Activated effector memory CD4-positive, alpha-beta T cell treated with Interleukin-2 at 50 U/mL for 16 hours (primary cell): Measurements from ENCODE around the gene PDE8B.

Experiments
- DNase-seq: peaks from one replicate; pipeline ENCODE4 v3.0.0-alpha.2; 2020

Gene PDE8B

GRCh38 chr5:77232574-77233358 lies 22.3 kb downstream of the PDE8B start:
- no peak for DNase-seq

GRCh38 chr5:77235846-77236721 lies 25.6 kb downstream of the PDE8B start:
- DNase-seq = no peak

DNA sequence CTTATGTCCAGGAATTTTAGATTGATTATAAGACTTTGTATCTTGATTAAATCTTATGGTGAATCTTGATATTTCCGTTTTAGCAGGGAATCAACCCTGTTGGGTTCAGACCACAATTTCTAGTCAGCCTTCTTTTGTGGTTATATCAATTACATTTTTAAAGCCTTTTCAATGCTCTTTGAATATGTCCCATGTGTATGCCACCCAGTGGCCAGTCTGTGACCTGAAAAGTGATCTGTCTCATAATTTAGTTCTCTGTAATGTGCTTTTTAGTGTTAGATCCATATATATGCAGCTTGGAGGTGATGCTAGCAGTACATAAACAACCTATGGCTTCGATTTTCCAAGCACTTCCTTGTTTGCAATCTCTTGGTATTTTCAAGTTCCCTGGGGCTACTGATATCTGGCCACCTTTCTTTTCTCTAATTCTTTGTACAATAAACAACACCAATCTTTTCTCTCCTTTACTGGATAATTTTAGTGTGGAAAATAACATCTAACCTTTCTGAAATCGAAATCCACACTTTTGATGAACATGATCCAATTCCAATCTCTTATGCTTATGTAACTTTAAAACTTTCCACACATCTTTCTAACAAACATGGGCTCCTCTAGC lies 28.8 kb downstream of the PDE8B start:
- DNase-seq = no peak

DNA sequence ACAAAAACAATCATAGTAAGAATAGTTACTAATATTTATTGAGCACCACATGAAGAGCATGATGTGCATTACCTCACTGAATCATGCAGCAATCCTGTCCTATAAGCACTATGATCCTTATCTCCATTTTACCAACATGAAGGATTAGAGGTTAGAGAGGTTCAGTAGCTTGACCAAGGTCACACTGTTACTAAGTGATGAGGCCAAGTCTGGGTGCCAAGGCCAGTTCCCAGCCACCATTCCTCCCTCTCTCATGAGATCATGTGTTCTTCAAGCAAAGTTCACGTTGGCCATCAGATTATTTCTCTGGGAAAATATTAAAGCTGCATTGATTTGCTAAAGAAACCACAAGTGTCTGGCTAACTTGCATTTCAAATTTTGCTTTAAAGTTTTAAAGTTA lies 31.0 kb downstream of the PDE8B start:
- DNase-seq = no peak

DNA sequence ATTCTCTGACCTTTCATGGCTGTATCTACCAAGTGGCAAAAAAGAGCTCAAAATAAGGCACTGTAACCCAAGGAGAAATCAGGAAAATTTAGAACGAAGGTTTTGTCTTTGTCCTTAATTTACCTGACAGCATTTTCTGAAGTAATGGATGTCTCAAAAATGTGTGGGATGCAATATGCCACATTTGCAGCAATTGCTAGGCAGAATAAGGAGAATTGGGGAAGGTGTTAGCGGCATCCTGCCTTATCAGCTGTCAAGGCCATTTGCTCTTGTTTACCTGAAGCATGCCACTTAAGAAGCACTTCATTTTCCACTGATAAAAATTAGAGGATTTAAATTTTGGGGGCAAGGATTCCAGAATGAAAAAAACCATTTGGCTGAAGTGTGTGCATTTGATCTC lies 39.0 kb downstream of the PDE8B start:
- no peak for DNase-seq

GRCh38 chr5:77250021-77250420 lies 39.5 kb downstream of the PDE8B start:
- no peak for DNase-seq

DNA sequence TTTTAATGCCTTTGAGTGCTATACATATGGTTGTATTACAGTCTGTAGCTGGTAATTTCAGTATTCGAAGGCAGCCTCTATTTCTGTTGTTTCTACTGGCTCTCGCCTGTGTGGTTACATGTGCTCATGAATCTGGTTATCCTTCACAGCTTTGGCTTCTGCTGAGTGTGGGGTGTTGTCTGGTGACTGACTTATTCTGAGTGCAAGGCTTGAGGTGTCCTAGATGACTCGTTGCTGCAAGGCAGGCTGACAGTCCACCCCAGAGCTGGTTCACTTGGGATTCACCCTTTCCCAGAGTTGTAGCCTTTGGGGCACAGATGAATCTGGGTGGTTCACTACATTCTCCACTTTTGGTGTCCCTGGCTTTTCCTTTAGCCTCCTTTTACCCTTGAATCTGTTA lies 41.4 kb downstream of the PDE8B start:
- DNase-seq = no peak

- DNase-seq = no peak
Measured at GRCh38 chr5:77255617-77256016, 45.1 kb downstream of the PDE8B start.

DNA sequence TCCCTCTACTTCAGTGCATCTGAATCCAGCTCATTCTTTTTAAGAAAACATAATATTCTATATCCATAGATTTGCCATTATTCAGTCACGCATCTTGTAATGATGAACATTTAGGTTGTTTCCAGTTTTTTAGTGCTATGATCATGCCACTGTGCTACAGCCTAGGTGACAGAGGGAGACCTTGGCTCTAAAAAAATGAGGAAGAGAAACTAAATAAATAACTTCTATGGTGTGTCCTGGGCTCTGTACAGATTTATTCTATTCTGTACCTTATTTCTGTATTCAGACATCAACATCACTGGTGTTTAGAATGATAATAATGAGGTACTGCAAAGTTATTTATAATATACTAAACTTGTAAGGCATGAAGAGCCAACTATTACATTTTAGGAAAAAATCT lies 45.9 kb downstream of the PDE8B start:
- DNase-seq = no peak

- no peak for DNase-seq
Measured at GRCh38 chr5:77258652-77259051, 48.2 kb downstream of the PDE8B start.

- no peak for DNase-seq
Measured at GRCh38 chr5:77259476-77259875, 49.0 kb downstream of the PDE8B start.

GRCh38 chr5:77262697-77263096 lies 52.2 kb downstream of the PDE8B start:
- no peak for DNase-seq

DNA sequence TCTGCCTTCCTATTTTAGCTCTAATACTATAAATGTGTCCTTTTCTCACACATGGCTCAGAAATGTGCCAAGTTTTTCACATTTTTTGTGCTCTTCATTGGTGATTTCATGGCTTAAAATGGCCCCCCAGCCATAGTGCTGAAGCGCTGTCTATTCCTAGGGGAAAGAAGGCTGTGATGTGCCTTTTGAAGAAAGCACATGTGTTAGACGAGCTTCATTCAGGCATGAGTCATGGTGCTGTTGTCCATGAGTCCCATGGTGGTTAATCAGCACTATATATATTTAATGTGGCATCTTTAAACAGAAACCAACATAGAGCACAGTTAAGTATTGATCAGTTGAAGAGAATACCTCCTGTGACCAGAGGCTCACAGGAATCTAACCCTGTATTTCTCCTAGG lies 55.8 kb downstream of the PDE8B start:
- DNase-seq = no peak

DNA sequence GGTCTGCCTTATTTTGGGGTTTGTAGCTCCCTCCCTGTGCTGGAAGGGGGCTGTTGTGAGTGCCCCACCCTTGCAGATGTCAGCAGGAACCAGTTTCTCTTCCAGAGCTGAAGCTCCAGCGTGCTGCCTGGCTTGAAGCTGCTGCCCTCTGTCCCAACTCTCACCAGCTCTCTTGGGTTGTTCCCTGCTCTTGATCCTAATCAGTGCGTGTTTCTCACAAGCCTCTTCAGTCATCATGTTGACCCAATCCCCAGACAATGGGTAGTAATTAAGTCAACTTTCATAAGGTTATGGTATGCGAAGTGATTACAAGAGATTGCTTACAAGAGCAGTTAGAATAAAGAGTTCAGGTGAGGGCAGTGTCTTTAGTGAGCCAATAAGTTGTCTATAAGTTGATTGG lies 57.0 kb downstream of the PDE8B start:
- no peak for DNase-seq

DNA sequence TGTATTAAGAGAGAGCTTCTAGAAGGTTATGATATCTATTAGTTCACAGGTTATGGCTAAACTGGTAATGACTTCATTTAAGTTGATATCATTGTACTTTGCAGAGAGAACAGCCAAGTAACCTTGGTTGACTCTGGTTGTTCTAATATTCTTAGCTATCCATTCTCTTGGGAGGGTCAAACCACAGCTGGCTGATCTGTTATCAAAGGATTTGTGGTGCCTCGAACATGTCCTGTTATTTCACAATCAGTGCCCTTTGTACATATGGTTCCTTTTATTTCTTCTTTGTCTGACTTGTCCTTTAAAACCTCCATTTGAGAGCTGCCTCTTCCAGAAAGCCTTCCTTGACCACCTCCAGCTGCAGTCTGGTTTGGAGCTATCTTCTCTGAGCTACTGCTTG lies 61.7 kb downstream of the PDE8B start:
- DNase-seq = no peak

- no peak for DNase-seq
Measured at GRCh38 chr5:77277759-77278158, 67.3 kb downstream of the PDE8B start.

GRCh38 chr5:77280036-77280435 lies 69.6 kb downstream of the PDE8B start:
- no peak for DNase-seq

- no peak for DNase-seq
Measured at GRCh38 chr5:77281969-77282336, 71.5 kb downstream of the PDE8B start.

DNA sequence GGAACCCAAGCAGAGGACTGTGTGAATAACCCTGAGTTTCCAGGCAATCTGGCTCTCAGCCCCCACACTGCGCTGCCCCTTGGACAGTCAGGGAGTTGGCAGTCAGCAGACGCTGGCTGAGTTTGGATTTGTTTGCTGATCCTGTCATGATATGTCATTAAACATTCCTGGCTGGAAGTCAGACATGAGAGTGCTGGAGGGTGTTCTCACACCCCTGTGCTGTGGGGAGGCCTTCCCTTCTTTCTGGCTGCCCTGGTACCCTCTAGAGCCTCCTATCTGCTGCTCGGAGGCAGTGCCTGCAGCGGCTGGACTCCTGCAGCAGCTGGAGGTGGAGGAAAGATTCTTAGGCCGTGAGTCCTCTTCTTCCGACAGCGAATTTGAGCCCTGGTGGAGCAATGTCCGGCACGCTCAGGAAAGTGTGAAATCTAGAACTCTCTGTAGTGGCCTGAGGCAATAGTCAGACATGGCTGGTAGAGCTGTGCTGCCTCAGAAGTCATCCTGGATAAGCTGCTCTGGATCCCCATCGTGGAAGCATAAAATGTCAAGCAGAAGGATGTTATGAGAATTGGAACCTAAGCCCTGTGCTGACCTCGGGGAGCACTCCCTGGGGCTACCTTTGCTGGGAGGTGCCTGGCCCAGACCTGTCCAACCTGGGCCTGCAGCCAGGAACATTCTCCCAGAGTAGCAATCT lies 72.0 kb downstream of the PDE8B start:
- DNase-seq = no peak

GRCh38 chr5:77285251-77285841 lies 74.9 kb downstream of the PDE8B start:
- no peak for DNase-seq

DNA sequence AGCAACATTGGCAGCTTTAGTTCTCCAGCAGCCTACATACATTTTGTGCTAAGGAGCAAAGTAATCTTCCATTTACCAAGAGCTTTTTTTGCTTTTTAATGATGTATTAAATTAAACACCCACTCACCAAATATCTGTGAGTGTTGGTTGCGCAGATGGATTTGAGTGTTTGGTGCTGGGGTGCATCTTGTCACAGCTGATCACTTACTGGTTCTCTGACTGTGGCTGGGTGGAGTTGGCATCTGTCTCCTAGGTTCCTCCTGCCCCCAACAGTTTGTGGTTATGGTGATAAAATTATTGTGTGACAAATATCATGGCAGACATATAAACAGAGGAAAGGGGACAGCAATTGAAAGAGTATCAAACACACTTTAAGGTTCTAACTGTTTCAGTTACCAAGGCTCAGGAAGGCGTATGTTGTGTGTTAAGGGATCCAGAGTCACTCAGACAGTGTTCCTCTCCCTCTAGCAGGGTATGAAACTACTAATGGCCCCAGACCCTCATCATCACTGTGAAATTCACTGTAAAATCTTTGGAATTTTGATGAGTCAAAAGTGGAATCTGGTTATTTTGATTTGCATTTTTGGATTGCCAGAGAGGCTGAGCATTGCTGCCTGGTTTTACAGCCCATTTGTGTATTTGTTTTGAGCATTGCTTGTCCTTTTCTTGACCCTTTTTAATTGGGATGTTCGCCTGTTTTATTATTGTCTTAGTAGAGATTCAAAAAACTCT lies 81.7 kb downstream of the PDE8B start:
- no peak for DNase-seq

- DNase-seq = no peak
Measured at GRCh38 chr5:77294185-77294584, 83.7 kb downstream of the PDE8B start.
